OCI-LY1 (cell line): Measurements from ENCODE around the gene GBX1.

Experiments
- H2AFZ ChIP-seq: fragments of 200-600 bp; sonication (generic), shearing (Covaris generic); 2 replicates; pipeline ENCODE4 v1.6.0; 2014; ENCODE audit warnings: antibody characterized with exemption, mild to moderate bottlenecking, low read length
- H3F3A ChIP-seq: fragments of 200-600 bp; sonication (generic), shearing (Covaris generic); 2 replicates; pipeline ENCODE4 v1.6.0; 2014; ENCODE audit warnings: mild to moderate bottlenecking, antibody characterized with exemption, low read length, moderate library complexity; ENCODE audit not compliant: insufficient read depth
- H3K27ac ChIP-seq: fragments of 200-600 bp; sonication (generic); 2 replicates; pipeline ENCODE4 v1.5.1; 2014; ENCODE audit warnings: low read length, mixed run types, mild to moderate bottlenecking, low read depth; ENCODE audit not compliant: poor library complexity, severe bottlenecking
- H3K27me3 ChIP-seq: fragments of 200-600 bp; sonication (generic); 2 replicates; pipeline ENCODE4 v1.6.0; 2014; ENCODE audit warnings: antibody characterized with exemption, mild to moderate bottlenecking, low read length, moderate library complexity; ENCODE audit not compliant: insufficient read depth
- H3K36me3 ChIP-seq: fragments of 200-600 bp; sonication (generic); 2 replicates; pipeline ENCODE4 v1.6.1; 2014; ENCODE audit warnings: mild to moderate bottlenecking, antibody characterized with exemption, low read length, moderate library complexity, mixed read lengths; ENCODE audit not compliant: insufficient read depth
- H3K4me1 ChIP-seq: fragments of 200-600 bp; sonication (generic); 2 replicates; pipeline ENCODE4 v1.5.1; 2014; ENCODE audit warnings: mild to moderate bottlenecking, low read length, moderate library complexity; ENCODE audit not compliant: insufficient read depth, severe bottlenecking
- H3K4me2 ChIP-seq: fragments of 200-600 bp; sonication (generic), shearing (Covaris generic); 2 replicates; pipeline ENCODE4 v1.6.1; 2014; ENCODE audit warnings: low read length
- H3K4me3 ChIP-seq: fragments of 200-600 bp; sonication (generic); 2 replicates; pipeline ENCODE4 v1.5.1; 2014; ENCODE audit warnings: low read length, low read depth, mild to moderate bottlenecking, mixed read lengths; ENCODE audit not compliant: poor library complexity, severe bottlenecking
- H3K79me2 ChIP-seq: fragments of 200-600 bp; shearing (Covaris generic); 2 replicates; pipeline ENCODE4 v1.6.1; 2016; ENCODE audit warnings: mixed run types, low read length, mixed read lengths; ENCODE audit not compliant: insufficient read depth
- H3K9ac ChIP-seq: fragments of 200-600 bp; sonication (generic), shearing (Covaris generic); 2 replicates; pipeline ENCODE4 v1.6.1; 2014; ENCODE audit warnings: mild to moderate bottlenecking, low read length, mixed read lengths
- H3K9me2 ChIP-seq: fragments of 200-600 bp; sonication (generic), shearing (Covaris generic); 2 replicates; pipeline ENCODE4 v1.6.1; 2014; ENCODE audit warnings: low read depth, mild to moderate bottlenecking, low read length, mixed read lengths
- H3K9me3 ChIP-seq: fragments of 200-600 bp; shearing (Covaris generic); 2 replicates; pipeline ENCODE4 v1.6.1; 2014; ENCODE audit warnings: low read length, mixed read lengths
- H4K20me1 ChIP-seq: fragments of 200-600 bp; sonication (generic), shearing (Covaris generic); 2 replicates; pipeline ENCODE4 v1.6.0; 2016; ENCODE audit warnings: mild to moderate bottlenecking, low read length; ENCODE audit not compliant: insufficient read depth
- CTCF ChIP-seq: fragments of 200-600 bp; sonication (generic), shearing (Covaris generic); IDR thresholded peaks from 2 replicates; pipeline ENCODE4 v1.5.1; 2017; ENCODE audit warnings: mild to moderate bottlenecking, antibody characterized with exemption, low read length, moderate library complexity, mixed read lengths
- EZH2 ChIP-seq: fragments of 200-600 bp; sonication (generic), shearing (Covaris generic); IDR thresholded peaks from 2 replicates; pipeline ENCODE4 v1.8.0; 2017; ENCODE audit warnings: borderline replicate concordance, mixed run types, mild to moderate bottlenecking, antibody characterized with exemption, low read length, moderate library complexity, mixed read lengths

Gene GBX1

DNA sequence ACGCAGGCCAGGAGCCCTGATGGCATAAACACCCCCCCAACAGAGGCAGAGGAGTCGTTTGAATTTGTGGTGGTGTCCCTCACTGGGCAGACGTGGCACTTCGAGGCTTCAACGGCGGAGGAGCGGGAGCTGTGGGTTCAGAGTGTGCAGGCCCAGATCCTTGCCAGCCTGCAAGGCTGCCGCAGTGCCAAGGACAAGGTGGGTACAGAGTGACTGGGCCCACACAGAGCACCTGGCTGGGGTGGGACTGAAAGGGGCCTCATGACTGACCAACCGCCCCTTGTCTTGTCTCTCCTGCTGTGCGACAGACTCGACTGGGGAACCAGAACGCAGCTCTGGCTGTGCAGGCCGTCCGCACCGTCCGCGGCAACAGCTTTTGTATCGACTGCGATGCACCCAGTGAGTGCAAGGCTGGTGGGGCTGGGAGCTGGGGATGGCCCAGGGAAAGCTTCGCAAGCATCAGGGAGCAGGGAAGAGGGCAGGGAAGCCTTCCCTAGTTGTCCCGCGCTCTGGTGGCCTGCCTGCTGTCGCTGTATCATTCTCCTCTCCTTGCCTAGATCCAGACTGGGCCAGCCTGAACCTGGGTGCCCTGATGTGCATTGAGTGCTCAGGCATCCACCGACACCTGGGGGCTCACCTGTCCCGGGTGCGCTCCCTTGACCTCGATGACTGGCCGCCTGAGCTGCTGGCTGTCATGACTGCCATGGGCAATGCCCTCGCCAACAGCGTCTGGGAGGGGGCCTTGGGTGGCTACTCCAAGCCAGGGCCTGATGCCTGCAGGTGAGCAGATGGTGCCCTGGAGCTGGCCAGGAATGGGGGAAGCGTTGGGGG, 25.4 kb downstream of the GBX1 start:
- no peak overlapping the region for H3K4me2 ChIP-seq
- no peak overlapping the region for H3K4me3 ChIP-seq
- H4K20me1 ChIP-seq, result no peaks in the 10 kb centered on the region
- H3K9ac ChIP-seq, result no peak overlapping the region
- no peaks in the 10 kb centered on the region for H3K4me1 ChIP-seq
- no peaks in the 10 kb centered on the region for H3K36me3 ChIP-seq
- H2AFZ ChIP-seq, result no peak overlapping the region
- H3K9me3 ChIP-seq, result no peaks in the 10 kb centered on the region
- H3K9me2 ChIP-seq, result no peaks in the 10 kb centered on the region
- H3K79me2 ChIP-seq, result no peaks in the 10 kb centered on the region
- no peak for TF ChIP-seq CTCF
- TF ChIP-seq EZH2, result no peak
- H3K27ac ChIP-seq, result no peak overlapping the region
- H3F3A ChIP-seq, result no peaks in the 10 kb centered on the region
- no peaks in the 10 kb centered on the region for H3K27me3 ChIP-seq

DNA sequence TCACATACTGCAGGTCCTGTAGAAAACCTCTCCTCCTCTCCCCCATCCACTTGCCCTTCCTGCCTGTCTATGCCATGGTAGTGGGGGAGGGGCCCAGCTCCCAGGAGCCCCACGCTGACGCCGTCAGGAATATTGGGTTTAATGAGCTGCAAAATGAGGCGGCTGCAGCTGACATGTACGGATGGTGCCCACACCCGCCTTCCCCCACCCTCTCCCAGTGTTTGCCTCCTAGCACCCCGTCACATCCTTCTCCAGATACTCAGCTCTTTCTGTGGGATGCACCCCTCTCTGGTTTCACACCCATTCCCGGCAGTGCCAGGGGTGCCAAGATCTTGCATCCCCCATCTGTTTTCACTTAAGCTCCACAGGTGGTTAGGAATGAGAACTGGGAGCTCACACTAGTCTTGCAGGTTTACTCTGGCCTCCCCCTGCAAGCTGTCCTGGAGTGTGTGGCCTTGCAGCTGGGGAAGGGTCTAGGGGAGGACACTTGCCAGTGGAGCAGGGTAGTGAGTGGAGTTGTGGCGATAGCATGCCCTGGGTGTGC, 26.1 kb downstream of the GBX1 start:
- Histone ChIP-seq H4K20me1 (no peaks in the 10 kb centered on the region), H3K9me2 (no peaks in the 10 kb centered on the region), H3K36me3 (no peaks in the 10 kb centered on the region), H2AFZ (no peak overlapping the region), H3K27ac (no peak overlapping the region), H3K4me2 (no peak overlapping the region), H3K9ac (no peak overlapping the region), H3K27me3 (no peaks in the 10 kb centered on the region), H3F3A (no peaks in the 10 kb centered on the region), H3K79me2 (no peaks in the 10 kb centered on the region), H3K4me1 (no peaks in the 10 kb centered on the region), H3K4me3 (no peak overlapping the region), H3K9me3 (no peaks in the 10 kb centered on the region)
- TF ChIP-seq EZH2, result no peak
- TF ChIP-seq CTCF, result no peak

DNA sequence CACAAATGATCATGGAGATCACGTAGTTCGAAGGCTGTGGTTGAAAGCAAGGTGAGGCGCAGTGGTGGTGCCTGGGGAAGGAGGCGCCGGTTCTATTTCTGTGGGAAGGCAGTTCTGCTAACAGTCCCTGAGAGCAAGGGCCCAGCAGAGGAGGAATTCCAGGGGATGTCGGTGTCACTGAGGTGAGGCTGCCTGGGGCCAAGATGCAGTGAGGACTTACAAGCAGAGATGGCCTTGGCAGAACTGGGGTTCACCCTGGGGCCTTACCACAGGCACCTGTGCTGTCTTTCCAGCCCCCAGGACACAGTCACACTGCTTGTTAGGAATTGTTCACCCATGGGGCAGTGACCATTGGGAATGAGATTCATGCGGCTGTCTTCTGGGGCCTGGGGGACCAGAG, 26.7 kb downstream of the GBX1 start:
- H2AFZ ChIP-seq, result no peak overlapping the region

More for the DNA sequence above, 26.7 kb downstream of the GBX1 start:
- no peak overlapping the region for H3K9ac ChIP-seq
- no peak overlapping the region for H3K4me2 ChIP-seq
- no peaks in the 10 kb centered on the region for H3K36me3 ChIP-seq
- no peaks in the 10 kb centered on the region for H3K4me1 ChIP-seq
- H3F3A ChIP-seq, result no peaks in the 10 kb centered on the region
- H4K20me1 ChIP-seq, result no peaks in the 10 kb centered on the region
- TF ChIP-seq EZH2 (no peak), CTCF (no peak)
- no peaks in the 10 kb centered on the region for H3K9me3 ChIP-seq
- no peak overlapping the region for H3K4me3 ChIP-seq
- no peak overlapping the region for H3K27ac ChIP-seq
- no peaks in the 10 kb centered on the region for H3K27me3 ChIP-seq
- no peaks in the 10 kb centered on the region for H3K9me2 ChIP-seq
- H3K79me2 ChIP-seq, result no peaks in the 10 kb centered on the region
